Neural cell (in vitro differentiated cells): ENCODE data around the gene UBE2L3. TPM values are rescaled to one million over a fixed set of nuclear protein-coding genes. Genes with fewer than 3 reads are reported as not detected.
A peak's percentile ranks its signal among the peaks of the same experiment; 100 is the strongest.
"Not testable (repeated sequence)": the region's sequence is repeated elsewhere in the genome, so short reads cannot be mapped to it uniquely, and the experiment has no call there.

ENCODE experiments used
- H2AFZ ChIP-seq: fragments of 200-600, 300-800 bp; sonication (generic), shearing (Covaris generic); 2 replicates; pipeline ENCODE4 v1.6.0; 2014; ENCODE audit warnings: low read depth, mild to moderate bottlenecking, antibody characterized with exemption, low read length, moderate library complexity
- H3F3A ChIP-seq: fragments of 200-600 bp; shearing (Covaris generic); 2 replicates; pipeline ENCODE4 v1.6.1; 2016; ENCODE audit warnings: mild to moderate bottlenecking, moderate library complexity, mixed read lengths, antibody characterized with exemption, low read length; ENCODE audit not compliant: insufficient read depth, poor library complexity, severe bottlenecking
- H3K27ac ChIP-seq: fragments of 200-600, 300-800 bp; sonication (generic), shearing (Covaris generic); 2 replicates; pipeline ENCODE4 v1.5.1; 2014; ENCODE audit warnings: mild to moderate bottlenecking, low read length, moderate library complexity
- H3K27me3 ChIP-seq: fragments of 300-800, 200-600 bp; sonication (generic), shearing (Covaris generic); 2 replicates; pipeline ENCODE4 v1.6.0; 2014; ENCODE audit warnings: mild to moderate bottlenecking, low read depth, low read length, moderate library complexity; ENCODE audit not compliant: insufficient read depth
- H3K36me3 ChIP-seq: fragments of 300-800, 200-600 bp; sonication (generic), shearing (Covaris generic); 2 replicates; pipeline ENCODE4 v1.5.1; 2014; ENCODE audit warnings: mild to moderate bottlenecking, antibody characterized with exemption, low read length, moderate library complexity; ENCODE audit not compliant: insufficient read depth
- H3K4me2 ChIP-seq: fragments of 300-800, 200-600 bp; sonication (generic), shearing (Covaris generic); 2 replicates; pipeline ENCODE4 v1.6.0; 2014; ENCODE audit warnings: mild to moderate bottlenecking, low read length
- H3K4me3 ChIP-seq: fragments of 300-800, 200-600 bp; sonication (generic), shearing (Covaris generic); 2 replicates; pipeline ENCODE4 v1.5.1; 2014; ENCODE audit warnings: mild to moderate bottlenecking, low read length, moderate library complexity
- H3K79me2 ChIP-seq: fragments of 200-600 bp; shearing (Covaris generic); replicated peaks from 2 replicates; pipeline ENCODE4 v1.6.0; 2014; ENCODE audit warnings: mild to moderate bottlenecking, low read length, moderate library complexity; ENCODE audit not compliant: insufficient read depth
- H3K9ac ChIP-seq: fragments of 300-800, 200-600 bp; sonication (generic), shearing (Covaris generic); 2 replicates; pipeline ENCODE4 v1.6.1; 2016; ENCODE audit warnings: mild to moderate bottlenecking, low read length, mixed read lengths
- H3K9me2 ChIP-seq: fragments of 200-600 bp; shearing (Covaris generic); 2 replicates; pipeline ENCODE4 v1.6.1; 2016; ENCODE audit warnings: mild to moderate bottlenecking, low read length, mixed read lengths; ENCODE audit not compliant: insufficient read depth
- H3K9me3 ChIP-seq: fragments of 200-600, 300-800 bp; sonication (generic), shearing (Covaris generic); 2 replicates; pipeline ENCODE4 v1.6.1; 2016; ENCODE audit warnings: mild to moderate bottlenecking, mixed run types, low read length, moderate library complexity, mixed read lengths
- H4K20me1 ChIP-seq: fragments of 200-600 bp; shearing (Covaris generic); 2 replicates; pipeline ENCODE4 v1.6.1; 2016; ENCODE audit warnings: mild to moderate bottlenecking, mixed run types; ENCODE audit not compliant: insufficient read depth
- EP300 ChIP-seq: fragments of 450-650 bp; conservative IDR thresholded peaks from 2 replicates; pipeline ENCODE4 v1.6.1; 2014; ENCODE audit warnings: antibody characterized with exemption, mild to moderate bottlenecking, moderate library complexity; ENCODE audit not compliant: poor library complexity, severe bottlenecking
- EZH2 ChIP-seq: fragments of 200-600, 300-800 bp; shearing (Covaris generic), sonication (generic); IDR thresholded peaks from 2 replicates; pipeline ENCODE4 v1.6.1; 2014; ENCODE audit warnings: antibody characterized with exemption, low read length, borderline replicate concordance, mild to moderate bottlenecking; ENCODE audit not compliant: insufficient read depth, poor library complexity, severe bottlenecking
- MXI1 ChIP-seq: fragments of 450-650 bp; conservative IDR thresholded peaks from 2 replicates; pipeline ENCODE4 v1.6.1; 2014; ENCODE audit warnings: antibody characterized with exemption, mild to moderate bottlenecking; ENCODE audit not compliant: poor library complexity, severe bottlenecking
- POLR2AphosphoS5 ChIP-seq: IDR thresholded peaks from 2 replicates; pipeline ENCODE4 v1.6.1; 2012
- RAD21 ChIP-seq: fragments of 450-650 bp; conservative IDR thresholded peaks from 2 replicates; pipeline ENCODE4 v1.6.1; 2014; ENCODE audit warnings: antibody characterized with exemption, mild to moderate bottlenecking, moderate library complexity
- SMC3 ChIP-seq: fragments of 450-650 bp; conservative IDR thresholded peaks from 2 replicates; pipeline ENCODE4 v1.6.1; 2014; ENCODE audit warnings: antibody characterized with exemption, mild to moderate bottlenecking, moderate library complexity; ENCODE audit not compliant: poor library complexity
- TAF1 ChIP-seq: IDR thresholded peaks from 2 replicates; pipeline ENCODE4 v1.6.1; 2012; ENCODE audit warnings: low read depth
- polyA plus RNA-seq: library from polyadenylated mRNA; depleted of rRNA; stranded (reverse); fragments of >200 nt; gene quantifications from 2 replicates; pipeline ENCODE4 v1.2.3, GENCODE V29; 2014
- TF ChIP-seq, protein P1 (sequence below): fragments of 450-650 bp; IDR thresholded peaks from 2 replicates; pipeline ENCODE4 v1.5.1; 2014; ENCODE audit warnings: antibody characterized with exemption, mild to moderate bottlenecking, moderate library complexity; ENCODE audit not compliant: poor library complexity, severe bottlenecking
- TF ChIP-seq, protein P2 (sequence below): IDR thresholded peaks from 2 replicates; pipeline ENCODE4 v1.6.1; 2012; ENCODE audit warnings: borderline replicate concordance

The UBE2L3 gene
- polyA plus RNA-seq, 1 donor from 2014 or later, result 49.1 TPM

DNA sequence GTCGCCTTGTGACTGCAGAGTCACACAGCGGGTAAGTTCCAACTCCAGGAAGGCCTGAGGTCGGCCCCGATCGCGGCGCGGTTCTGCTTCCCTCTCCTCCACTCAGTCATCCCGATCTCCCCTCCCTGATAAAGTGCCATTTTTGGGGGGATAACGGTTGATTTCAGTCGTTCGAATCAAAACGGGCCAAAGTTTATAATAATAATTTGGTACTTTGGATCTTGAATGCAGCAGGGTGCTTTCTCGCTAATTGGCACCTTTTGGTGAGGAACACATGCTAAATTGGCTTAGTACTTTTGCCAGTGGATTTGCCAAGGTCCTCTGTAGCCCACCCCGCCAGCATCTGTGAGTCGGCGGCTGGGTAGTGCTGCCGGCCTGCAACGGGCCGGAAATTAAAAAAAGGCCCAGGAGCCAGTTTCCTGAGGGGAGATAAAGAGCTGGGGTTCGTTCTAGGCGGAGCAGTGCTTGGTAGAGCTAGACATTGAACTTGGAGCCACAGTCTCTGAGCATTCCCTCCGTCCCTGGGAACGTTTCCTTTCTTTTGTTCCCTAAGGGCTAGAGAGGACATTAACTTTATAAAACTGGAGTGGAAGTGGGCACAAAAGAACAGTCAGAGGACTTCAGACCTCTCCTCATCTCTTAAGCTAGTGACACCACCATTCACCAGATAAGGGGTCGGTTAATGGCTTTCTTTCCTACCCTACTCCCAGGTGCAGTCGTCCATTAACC lies 997 bp downstream of the UBE2L3 start:
- no peaks in the 10 kb centered on the region for H3K36me3 ChIP-seq
- no peaks in the 10 kb centered on the region for H3K9me2 ChIP-seq
- TF ChIP-seq SMC3, result no peak
- TF ChIP-seq, protein P1, sequence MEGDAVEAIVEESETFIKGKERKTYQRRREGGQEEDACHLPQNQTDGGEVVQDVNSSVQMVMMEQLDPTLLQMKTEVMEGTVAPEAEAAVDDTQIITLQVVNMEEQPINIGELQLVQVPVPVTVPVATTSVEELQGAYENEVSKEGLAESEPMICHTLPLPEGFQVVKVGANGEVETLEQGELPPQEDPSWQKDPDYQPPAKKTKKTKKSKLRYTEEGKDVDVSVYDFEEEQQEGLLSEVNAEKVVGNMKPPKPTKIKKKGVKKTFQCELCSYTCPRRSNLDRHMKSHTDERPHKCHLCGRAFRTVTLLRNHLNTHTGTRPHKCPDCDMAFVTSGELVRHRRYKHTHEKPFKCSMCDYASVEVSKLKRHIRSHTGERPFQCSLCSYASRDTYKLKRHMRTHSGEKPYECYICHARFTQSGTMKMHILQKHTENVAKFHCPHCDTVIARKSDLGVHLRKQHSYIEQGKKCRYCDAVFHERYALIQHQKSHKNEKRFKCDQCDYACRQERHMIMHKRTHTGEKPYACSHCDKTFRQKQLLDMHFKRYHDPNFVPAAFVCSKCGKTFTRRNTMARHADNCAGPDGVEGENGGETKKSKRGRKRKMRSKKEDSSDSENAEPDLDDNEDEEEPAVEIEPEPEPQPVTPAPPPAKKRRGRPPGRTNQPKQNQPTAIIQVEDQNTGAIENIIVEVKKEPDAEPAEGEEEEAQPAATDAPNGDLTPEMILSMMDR, result no peak
- no peak for TF ChIP-seq TAF1
- TF ChIP-seq MXI1, result no peak
- TF ChIP-seq RAD21, result no peak
- TF ChIP-seq EP300, result no peak
- TF ChIP-seq, protein P2, sequence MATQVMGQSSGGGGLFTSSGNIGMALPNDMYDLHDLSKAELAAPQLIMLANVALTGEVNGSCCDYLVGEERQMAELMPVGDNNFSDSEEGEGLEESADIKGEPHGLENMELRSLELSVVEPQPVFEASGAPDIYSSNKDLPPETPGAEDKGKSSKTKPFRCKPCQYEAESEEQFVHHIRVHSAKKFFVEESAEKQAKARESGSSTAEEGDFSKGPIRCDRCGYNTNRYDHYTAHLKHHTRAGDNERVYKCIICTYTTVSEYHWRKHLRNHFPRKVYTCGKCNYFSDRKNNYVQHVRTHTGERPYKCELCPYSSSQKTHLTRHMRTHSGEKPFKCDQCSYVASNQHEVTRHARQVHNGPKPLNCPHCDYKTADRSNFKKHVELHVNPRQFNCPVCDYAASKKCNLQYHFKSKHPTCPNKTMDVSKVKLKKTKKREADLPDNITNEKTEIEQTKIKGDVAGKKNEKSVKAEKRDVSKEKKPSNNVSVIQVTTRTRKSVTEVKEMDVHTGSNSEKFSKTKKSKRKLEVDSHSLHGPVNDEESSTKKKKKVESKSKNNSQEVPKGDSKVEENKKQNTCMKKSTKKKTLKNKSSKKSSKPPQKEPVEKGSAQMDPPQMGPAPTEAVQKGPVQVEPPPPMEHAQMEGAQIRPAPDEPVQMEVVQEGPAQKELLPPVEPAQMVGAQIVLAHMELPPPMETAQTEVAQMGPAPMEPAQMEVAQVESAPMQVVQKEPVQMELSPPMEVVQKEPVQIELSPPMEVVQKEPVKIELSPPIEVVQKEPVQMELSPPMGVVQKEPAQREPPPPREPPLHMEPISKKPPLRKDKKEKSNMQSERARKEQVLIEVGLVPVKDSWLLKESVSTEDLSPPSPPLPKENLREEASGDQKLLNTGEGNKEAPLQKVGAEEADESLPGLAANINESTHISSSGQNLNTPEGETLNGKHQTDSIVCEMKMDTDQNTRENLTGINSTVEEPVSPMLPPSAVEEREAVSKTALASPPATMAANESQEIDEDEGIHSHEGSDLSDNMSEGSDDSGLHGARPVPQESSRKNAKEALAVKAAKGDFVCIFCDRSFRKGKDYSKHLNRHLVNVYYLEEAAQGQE, result no peak
- no peak for TF ChIP-seq EZH2
- no peak for TF ChIP-seq POLR2AphosphoS5
- no peaks in the 10 kb centered on the region for H3K27me3 ChIP-seq
- H3K9me3 ChIP-seq, result no peaks in the 10 kb centered on the region
- peak overlapping the region; percentile 69 for H2AFZ ChIP-seq
- H3F3A ChIP-seq, result no peaks in the 10 kb centered on the region
- peak overlapping the region; percentile 70 for H3K4me3 ChIP-seq
- peak overlapping the region; percentile 94 for H3K9ac ChIP-seq
- peak overlapping the region; percentile 87 for H3K4me2 ChIP-seq
- peaks cover 58% of the 10 kb centered on the region for H3K79me2 ChIP-seq
- peak overlapping the region; percentile 77 for H3K27ac ChIP-seq
- H4K20me1 ChIP-seq, result peaks cover 13% of the 10 kb centered on the region

DNA sequence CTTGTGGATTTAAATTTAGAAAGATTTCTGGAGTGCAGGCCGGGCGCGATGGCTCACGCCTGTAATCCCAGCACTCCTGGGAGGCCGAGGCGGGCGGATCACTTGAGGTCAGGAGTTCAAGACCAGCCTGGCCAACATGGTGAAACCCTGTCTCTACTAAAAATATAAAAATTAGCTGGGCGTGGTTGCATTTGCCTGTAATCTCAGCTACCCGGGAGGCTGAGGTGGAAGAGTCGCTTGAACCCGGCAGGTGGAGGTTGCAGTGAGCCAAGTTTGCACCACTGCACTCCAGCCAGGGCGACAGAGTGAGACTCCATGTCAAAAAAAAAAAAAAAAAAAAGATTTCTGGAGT lies 1.5 kb downstream of the UBE2L3 start:
- not testable (repeated sequence) for H3F3A ChIP-seq, H3K9me2 ChIP-seq, H3K27ac ChIP-seq, H2AFZ ChIP-seq, H3K36me3 ChIP-seq, H3K9me3 ChIP-seq, H3K27me3 ChIP-seq
- H4K20me1 ChIP-seq, result peaks cover 15% of the 10 kb centered on the region
- H3K4me2 ChIP-seq, result peak overlapping the region; percentile 87
- H3K79me2 ChIP-seq, result peaks cover 63% of the 10 kb centered on the region
- H3K9ac ChIP-seq, result peak overlapping the region; percentile 94
- peak overlapping the region; percentile 70 for H3K4me3 ChIP-seq
